CD4-positive, alpha-beta memory T cell (primary cell): ENCODE data around the gene VAV2. TPM values are rescaled to one million over a fixed set of nuclear protein-coding genes. Genes with fewer than 3 reads are reported as not detected.

Source experiments
- CTCF ChIA-PET: fragments of 350-600 bp; sonication (Branson Sonifier 250); formaldehyde crosslinking; loops from one replicate; lab custom pipeline; 2021; ENCODE audit warnings: inconsistent platforms; ENCODE audit not compliant: partially characterized antibody; lab: Charles Lee
- POLR2A ChIA-PET: fragments of 350-600 bp; sonication (Branson Sonifier 250); formaldehyde crosslinking; loops from one replicate; lab custom pipeline; 2021; ENCODE audit not compliant: partially characterized antibody; lab: Charles Lee
- DNase-seq, 5 donors: peaks; one replicate each; pipeline versions ENCODE4 v3.0.0 to v3.0.0-alpha.2; 2020 to 2022; ENCODE audit warnings: mixed read lengths in 1 of 5
- H3K27ac ChIP-seq: one replicate; pipeline ENCODE4 v1.7.0; 2013; ENCODE audit warnings: low read depth, low read length
- H3K27me3 ChIP-seq: 2 replicates; pipeline ENCODE4 v1.7.0; 2013; ENCODE audit warnings: mild to moderate bottlenecking, low read length, moderate library complexity; ENCODE audit not compliant: insufficient read depth
- H3K36me3 ChIP-seq: 2 replicates; pipeline ENCODE4 v1.7.0; 2013; ENCODE audit warnings: mild to moderate bottlenecking, low read length, moderate library complexity; ENCODE audit not compliant: insufficient read depth
- H3K4me1 ChIP-seq: 2 replicates; pipeline ENCODE4 v1.7.0; 2013; ENCODE audit warnings: mild to moderate bottlenecking, low read length, moderate library complexity; ENCODE audit not compliant: insufficient read depth
- H3K4me3 ChIP-seq, 2 donors: one replicate each; pipeline ENCODE4 v1.7.0; 2013; ENCODE audit warnings: low read length in 2 of 2, mild to moderate bottlenecking in 1 of 2
- H3K9me3 ChIP-seq, 2 donors: one replicate each; pipeline ENCODE4 v1.7.0; 2013; ENCODE audit warnings: low read length in 2 of 2, control low read depth in 1 of 2; ENCODE audit not compliant: control insufficient read depth in 1 of 2
- H3K27ac Mint-ChIP-seq, 7 donors: one replicate each; pipeline ENCODE4 v1.8.0; 2020 to 2021; ENCODE audit warnings: mixed read lengths in 7 of 7, mild to moderate bottlenecking in 6 of 7, inconsistent platforms in 3 of 7, moderate library complexity in 3 of 7
- H3K27me3 Mint-ChIP-seq, 2 donors: one replicate each; pipeline ENCODE4 v1.8.0; 2020 to 2021; ENCODE audit warnings: mixed read lengths in 2 of 2
- H3K36me3 Mint-ChIP-seq, 2 donors: one replicate each; pipeline ENCODE4 v1.8.0; 2020 to 2021; ENCODE audit warnings: mixed read lengths in 2 of 2, inconsistent platforms in 1 of 2, mild to moderate bottlenecking in 1 of 2
- H3K4me1 Mint-ChIP-seq, 4 donors: one replicate each; pipeline ENCODE4 v1.8.0; 2020 to 2021; ENCODE audit warnings: mixed read lengths in 4 of 4, mild to moderate bottlenecking in 1 of 4
- H3K4me3 Mint-ChIP-seq, 8 donors: one replicate each; pipeline ENCODE4 v1.8.0; 2020 to 2021; ENCODE audit warnings: mixed read lengths in 8 of 8, mild to moderate bottlenecking in 7 of 8, moderate library complexity in 6 of 8, inconsistent platforms in 3 of 8
- H3K9me3 Mint-ChIP-seq, 8 donors: one replicate each; pipeline ENCODE4 v1.8.0; 2020 to 2021; ENCODE audit warnings: mixed read lengths in 8 of 8, mild to moderate bottlenecking in 5 of 8, inconsistent platforms in 3 of 8, moderate library complexity in 1 of 8
- intact Hi-C: fragments of 100-400 bp; cut with micrococcal nuclease; formaldehyde crosslinking; loops from one replicate; pipeline ENCODE4 v1.15.1; 2023
- polyA plus RNA-seq, 2 donors: library from polyadenylated mRNA; unstranded; fragments of 300-500 nt; fragmentation: Illumina TruSeq; gene quantifications; one replicate each; pipeline ENCODE4 v1.2.3, GENCODE V29; 2021
- total RNA-seq, 2 experiments: library from RNA; stranded (reverse); gene quantifications; one replicate each; pipeline ENCODE4 v1.2.3, GENCODE V29; 2021

The VAV2 gene
- total and polyA plus RNA-seq, 4 experiments from 2014 or later: 0.26 to 3.0 (median 1.0) TPM

DNA sequence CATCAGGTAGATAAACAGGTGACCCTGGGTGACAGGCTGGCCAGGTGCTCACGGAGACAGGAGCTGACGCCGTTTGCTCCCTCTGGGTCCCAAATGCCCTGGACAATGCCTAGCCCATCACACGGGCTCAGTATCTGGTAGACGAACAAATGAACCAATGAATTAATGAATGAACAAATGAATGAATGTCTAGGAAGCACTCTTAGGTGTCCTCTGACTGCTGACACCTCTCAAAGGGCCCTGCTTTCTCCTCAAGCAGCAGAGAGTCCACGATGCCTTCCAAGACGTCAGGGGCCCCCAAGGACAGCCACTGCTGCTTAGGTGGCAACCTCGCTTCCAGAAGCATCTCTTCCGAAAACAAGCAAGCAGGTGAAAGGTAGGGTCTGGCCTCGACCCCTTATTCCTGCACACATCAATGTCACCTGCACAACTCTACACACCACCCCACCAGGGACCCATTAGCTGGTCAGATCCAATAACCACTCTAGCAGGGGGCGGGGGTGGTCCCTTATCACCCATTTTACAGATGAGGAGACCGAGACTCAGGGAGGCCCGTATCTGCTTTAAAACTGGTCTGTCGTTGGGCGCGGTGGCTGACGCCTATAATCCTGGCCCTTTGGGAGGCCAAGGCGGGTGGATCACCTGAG, 45.2 kb downstream of the VAV2 start:
- no peaks in the 10 kb centered on the region for H3K36me3 ChIP-seq
- H3K9me3 Mint-ChIP-seq: no peaks in the 10 kb centered on the region
- DNase-seq: no peak
- no peaks in the 10 kb centered on the region for H3K27me3 ChIP-seq
- no peak overlapping the region for H3K4me3 ChIP-seq
- intact Hi-C loops: no loop called here
- no peaks in the 10 kb centered on the region for H3K27me3 Mint-ChIP-seq
- H3K27ac Mint-ChIP-seq: no peak overlapping the region
- ChIA-PET POLR2A (no interaction called here), CTCF (no interaction called here)
- H3K4me1 ChIP-seq: no peaks in the 10 kb centered on the region
- H3K4me1 Mint-ChIP-seq: no peaks in the 10 kb centered on the region
- no peak overlapping the region for H3K27ac ChIP-seq
- H3K36me3 Mint-ChIP-seq: no peaks in the 10 kb centered on the region
- no peak overlapping the region for H3K4me3 Mint-ChIP-seq
- no peaks in the 10 kb centered on the region for H3K9me3 ChIP-seq

DNA sequence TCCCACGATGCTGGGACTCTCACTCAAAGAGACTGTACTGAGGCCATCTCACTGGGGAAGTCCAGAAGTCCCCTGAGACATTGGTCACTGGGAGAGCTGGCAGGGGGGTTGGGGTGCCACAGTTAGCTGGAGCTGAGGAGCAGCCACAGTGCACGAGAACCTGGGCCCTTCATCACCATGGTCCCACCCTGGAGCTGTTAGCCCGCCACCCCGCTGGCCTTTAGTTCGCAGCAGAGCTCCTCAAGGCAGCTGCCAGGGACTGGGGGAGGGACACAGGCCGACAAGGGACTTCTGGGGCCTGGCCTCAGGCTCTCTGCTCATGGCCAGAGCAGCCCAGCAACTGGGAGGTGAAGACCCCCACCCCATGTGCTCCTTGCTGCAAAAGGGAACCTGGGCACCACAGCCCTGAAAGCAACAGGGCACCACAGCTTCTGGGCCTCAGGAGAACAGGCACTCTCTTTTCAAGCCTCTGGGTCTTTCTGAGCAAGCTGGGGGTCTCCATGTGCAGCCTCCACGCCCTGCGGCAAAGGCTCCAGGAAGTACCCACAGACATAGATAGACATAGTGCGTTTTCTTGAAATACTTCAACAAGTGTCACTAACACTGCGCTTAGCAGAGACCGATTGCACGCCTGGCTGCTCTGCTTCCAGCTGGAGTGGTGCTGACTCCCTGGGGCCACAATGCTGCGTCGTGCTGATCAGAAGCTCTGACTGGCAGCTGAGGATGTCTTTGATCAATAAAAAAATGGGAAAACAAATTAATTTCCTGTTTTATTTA, 46.0 kb downstream of the VAV2 start:
- ChIA-PET POLR2A (no interaction called here), CTCF (no interaction called here)
- no peak overlapping the region for H3K27ac Mint-ChIP-seq
- intact Hi-C loops: no loop called here
- no peak overlapping the region for H3K4me3 Mint-ChIP-seq
- H3K27me3 Mint-ChIP-seq: no peaks in the 10 kb centered on the region
- H3K9me3 ChIP-seq: no peaks in the 10 kb centered on the region
- no peak overlapping the region for H3K4me3 ChIP-seq
- no peak overlapping the region for H3K27ac ChIP-seq
- H3K9me3 Mint-ChIP-seq: no peaks in the 10 kb centered on the region
- no peak for DNase-seq
- H3K27me3 ChIP-seq: no peaks in the 10 kb centered on the region
- H3K4me1 Mint-ChIP-seq: no peaks in the 10 kb centered on the region
- no peaks in the 10 kb centered on the region for H3K36me3 ChIP-seq
- H3K4me1 ChIP-seq: no peaks in the 10 kb centered on the region
- H3K36me3 Mint-ChIP-seq: no peaks in the 10 kb centered on the region

DNA sequence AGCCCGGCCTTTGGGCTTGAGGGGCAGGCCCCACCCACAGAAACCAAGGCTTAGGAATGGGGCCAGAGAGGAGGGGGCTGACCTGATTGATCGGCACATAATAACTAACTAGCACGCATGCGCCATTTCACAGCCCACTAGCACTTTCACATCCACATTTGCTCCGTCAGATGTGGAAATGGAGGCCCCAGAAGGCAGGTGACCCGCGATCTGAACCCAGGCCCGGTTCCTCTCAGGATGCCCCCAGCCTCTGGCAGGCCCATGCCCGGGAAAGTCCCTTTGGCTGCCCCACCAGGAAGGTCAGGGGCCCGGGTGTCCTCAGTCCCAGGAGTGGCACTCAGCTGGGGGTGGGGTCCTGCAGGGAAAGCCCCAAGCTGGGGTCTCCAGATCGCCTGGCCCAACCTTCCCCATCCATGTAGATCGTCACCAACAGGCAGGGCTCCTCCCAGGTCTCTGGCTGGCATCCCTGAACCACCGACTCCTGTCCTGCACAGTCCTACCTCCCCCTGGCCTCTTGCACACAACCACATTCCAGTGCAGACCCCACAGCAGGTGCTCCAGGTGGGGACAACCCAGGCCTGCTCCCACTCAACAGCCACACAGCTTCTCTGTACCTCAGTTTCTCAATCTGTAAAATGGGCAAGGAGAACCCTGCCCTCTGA, 46.7 kb downstream of the VAV2 start:
- Histone ChIP-seq H3K36me3 (no peaks in the 10 kb centered on the region), H3K27me3 (no peaks in the 10 kb centered on the region), H3K9me3 (no peaks in the 10 kb centered on the region), H3K4me3 (no peak overlapping the region), H3K27ac (no peak overlapping the region), H3K4me1 (no peaks in the 10 kb centered on the region)
- Mint-ChIP-seq H3K36me3 (no peaks in the 10 kb centered on the region), H3K4me1 (no peaks in the 10 kb centered on the region), H3K9me3 (no peaks in the 10 kb centered on the region), H3K4me3 (no peak overlapping the region), H3K27me3 (no peaks in the 10 kb centered on the region), H3K27ac (no peak overlapping the region)
- intact Hi-C loops: no loop called here
- no peak for DNase-seq
- ChIA-PET CTCF (no interaction called here), POLR2A (no interaction called here)

GRCh38 chr9:133944746-133945135, 47.4 kb downstream of the VAV2 start:
- no peak overlapping the region for H3K27ac ChIP-seq
- intact Hi-C loops: no loop called here
- POLR2A ChIA-PET: no interaction called here

DNA sequence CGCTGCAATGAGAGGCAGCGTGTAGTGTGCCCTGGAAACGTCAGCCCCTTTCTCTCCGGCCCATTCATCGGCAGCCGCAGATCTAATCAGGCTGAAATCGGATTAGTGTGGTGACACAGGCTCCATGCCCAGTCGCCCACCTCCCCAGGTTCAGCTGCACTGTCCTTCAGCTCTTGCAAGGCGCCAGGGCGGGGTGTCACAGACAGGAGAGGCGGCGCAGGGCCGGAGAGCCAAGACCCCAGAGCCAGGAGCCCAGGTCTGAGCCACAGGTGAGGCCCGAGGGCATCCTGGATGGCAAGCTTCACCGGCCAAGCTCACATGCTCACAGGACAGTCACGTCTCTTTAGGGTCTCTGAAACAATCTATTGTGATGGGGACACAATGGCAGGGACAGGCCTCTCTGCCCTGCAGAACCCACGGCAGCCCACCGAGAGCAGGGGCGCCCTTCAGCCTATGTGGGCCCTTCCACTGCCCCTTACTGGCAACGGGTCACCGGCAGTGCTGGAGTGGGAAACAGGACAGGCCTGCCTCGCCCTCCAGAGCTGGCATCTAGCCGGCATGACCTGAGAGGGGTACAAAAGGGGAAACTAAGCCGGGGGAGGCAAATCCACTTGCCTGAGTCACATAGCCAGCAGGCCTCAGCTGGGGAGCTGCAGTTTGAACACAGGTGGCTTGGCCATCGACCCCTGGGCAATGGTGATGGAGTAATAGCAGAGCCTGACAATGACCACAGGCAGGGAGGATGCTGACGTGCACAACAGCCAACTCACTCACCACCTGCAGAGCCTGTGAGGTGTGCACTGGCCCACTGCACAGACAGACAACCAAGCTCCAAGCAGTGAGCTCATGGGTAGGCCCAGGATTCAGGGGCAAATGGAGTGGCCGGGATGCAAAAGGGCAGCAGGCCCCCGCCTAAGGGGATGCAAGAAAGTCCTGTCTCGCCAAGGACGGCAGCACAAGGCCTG, 48.1 kb downstream of the VAV2 start:
- Mint-ChIP-seq H3K4me3 (no peak overlapping the region), H3K27ac (no peak overlapping the region), H3K9me3 (no peaks in the 10 kb centered on the region), H3K27me3 (no peaks in the 10 kb centered on the region), H3K4me1 (no peaks in the 10 kb centered on the region), H3K36me3 (no peaks in the 10 kb centered on the region)
- POLR2A ChIA-PET: no interaction called here
- H3K4me3 ChIP-seq: no peak overlapping the region
- CTCF ChIA-PET: interaction anchor here (1.1 to 1.2 kb wide), 2 partner anchors 49 to 162 kb away, joined by 3 to 4 read pairs; no protein-coding TSS in a partner anchor
- no peak overlapping the region for H3K27ac ChIP-seq
- H3K36me3 ChIP-seq: no peaks in the 10 kb centered on the region
- no peak for DNase-seq
- no peaks in the 10 kb centered on the region for H3K27me3 ChIP-seq
- no peaks in the 10 kb centered on the region for H3K9me3 ChIP-seq
- intact Hi-C loops: no loop called here
- no peaks in the 10 kb centered on the region for H3K4me1 ChIP-seq

More at GRCh38 chr9:133944746-133945135, 47.4 kb downstream of the VAV2 start:
- H3K4me1 Mint-ChIP-seq: no peaks in the 10 kb centered on the region
- H3K9me3 Mint-ChIP-seq: no peaks in the 10 kb centered on the region
- no peak overlapping the region for H3K4me3 Mint-ChIP-seq
- no peaks in the 10 kb centered on the region for H3K27me3 Mint-ChIP-seq
- H3K27ac Mint-ChIP-seq: no peak overlapping the region
- H3K27me3 ChIP-seq: no peaks in the 10 kb centered on the region
- no peaks in the 10 kb centered on the region for H3K4me1 ChIP-seq
- DNase-seq: no peak
- no peaks in the 10 kb centered on the region for H3K9me3 ChIP-seq
- no peaks in the 10 kb centered on the region for H3K36me3 Mint-ChIP-seq
- CTCF ChIA-PET: interaction anchor here (1.1 to 1.2 kb wide), 2 partner anchors 49 to 162 kb away, joined by 3 to 4 read pairs; no protein-coding TSS in a partner anchor
- no peak overlapping the region for H3K4me3 ChIP-seq
- no peaks in the 10 kb centered on the region for H3K36me3 ChIP-seq

- H3K4me1 Mint-ChIP-seq: no peaks in the 10 kb centered on the region
- H3K27ac ChIP-seq: no peak overlapping the region
- CTCF ChIA-PET: no interaction called here
These were observed 48.9 kb downstream of the VAV2 start for GRCh38 chr9:133943036-133943780.

More at GRCh38 chr9:133943036-133943780, 48.9 kb downstream of the VAV2 start:
- POLR2A ChIA-PET: no interaction called here
- H3K4me3 ChIP-seq: no peak overlapping the region
- no peaks in the 10 kb centered on the region for H3K4me1 ChIP-seq
- no peak for DNase-seq
- intact Hi-C loops: no loop called here
- H3K36me3 Mint-ChIP-seq: no peaks in the 10 kb centered on the region
- H3K9me3 Mint-ChIP-seq: no peaks in the 10 kb centered on the region
- H3K27me3 ChIP-seq: no peaks in the 10 kb centered on the region
- no peaks in the 10 kb centered on the region for H3K36me3 ChIP-seq
- no peaks in the 10 kb centered on the region for H3K27me3 Mint-ChIP-seq
- no peak overlapping the region for H3K4me3 Mint-ChIP-seq
- H3K27ac Mint-ChIP-seq: no peak overlapping the region
- H3K9me3 ChIP-seq: no peaks in the 10 kb centered on the region
